Activated CD4-positive, alpha-beta T cell treated with anti-CD3 and anti-CD28 coated beads, Interleukin-2, amount 50 U/mL, for 16 hours (primary cell): Measurements from ENCODE around the gene HIRIP3.

Experiments
- DNase-seq: peaks from one replicate; pipeline ENCODE4 v3.0.0-alpha.2; 2020

Gene HIRIP3

GRCh38 chr16:29995911-29996765 is 721 bp upstream of the HIRIP3 start, which contains the start of gene INO80E:
Gene INO80E (plus strand): TSS chr16:29996241. CDS start chr16:29996311, 70 bp downstream.
- peak; percentile 99 for DNase-seq

- peak; percentile 81 for DNase-seq
Measured at GRCh38 chr16:29994600-29995323, 655 bp downstream of the HIRIP3 start.

GRCh38 chr16:29993903-29994599 is 1.4 kb downstream of the HIRIP3 start:
- no peak for DNase-seq

GRCh38 chr16:29993191-29993902 is 2.1 kb downstream of the HIRIP3 start:
- no peak for DNase-seq

GRCh38 chr16:29992344-29992967 is 3.0 kb downstream of the HIRIP3 start:
- DNase-seq = no peak

- DNase-seq = no peak
Measured at GRCh38 chr16:29991571-29991904, 3.9 kb downstream of the HIRIP3 start.

- no peak for DNase-seq
Measured at GRCh38 chr16:29990883-29991570, 4.4 kb downstream of the HIRIP3 start.

GRCh38 chr16:29990034-29990433 is 5.4 kb downstream of the HIRIP3 start:
- DNase-seq = no peak

- no peak for DNase-seq
Measured at GRCh38 chr16:29989111-29989858, 6.1 kb downstream of the HIRIP3 start.

- no peak for DNase-seq
Measured at GRCh38 chr16:29988346-29989075, 6.9 kb downstream of the HIRIP3 start.

- no peak for DNase-seq
Measured at GRCh38 chr16:29987371-29988085, 7.9 kb downstream of the HIRIP3 start.

- no peak for DNase-seq
Measured at GRCh38 chr16:29986931-29987330, 8.5 kb downstream of the HIRIP3 start.

GRCh38 chr16:29986231-29986630 is 9.2 kb downstream of the HIRIP3 start:
- DNase-seq = no peak

GRCh38 chr16:29985271-29985811 is 10.1 kb downstream of the HIRIP3 start:
- no peak for DNase-seq

- no peak for DNase-seq
Measured at GRCh38 chr16:29984764-29985147, 10.7 kb downstream of the HIRIP3 start.

- no peak for DNase-seq
Measured at GRCh38 chr16:29984137-29984763, 11.2 kb downstream of the HIRIP3 start.

GRCh38 chr16:29983420-29984136 is 11.8 kb downstream of the HIRIP3 start:
- no peak for DNase-seq
